Stomach (tissue), 9 donors: Measurements from ENCODE around the gene TFCP2L1. TPM values are rescaled to one million over a fixed set of nuclear protein-coding genes. Genes with fewer than 3 reads are reported as not detected.

ENCODE experiments used
- DNase-seq, 2 donors: peaks; one replicate each; pipeline versions ENCODE4 v3.0.0 to v3.0.0-alpha.2; 2013 to 2019
- H3K27ac ChIP-seq, 5 donors: fragments of 200-600 bp in 4 of 5; sonication (generic) in 4 of 5; one replicate each; pipeline ENCODE4 v1.5.1; 2013 to 2019; ENCODE audit warnings: mild to moderate bottlenecking in 1 of 5, moderate library complexity in 1 of 5
- H3K27me3 ChIP-seq, 3 donors: fragments of 200-600 bp; sonication (generic); one replicate each; pipeline ENCODE4 v1.5.1; 2017 to 2019; ENCODE audit warnings: mixed run types in 1 of 3
- H3K36me3 ChIP-seq, 4 donors: fragments of 200-600 bp; sonication (generic); 1 replicate in 3 of 4; 2 replicates in 1 of 4; pipeline ENCODE4 v1.5.1; 2016 to 2019
- H3K4me1 ChIP-seq, 4 donors: fragments of 200-600 bp; sonication (generic); one replicate each; pipeline ENCODE4 v1.5.1; 2016 to 2019
- H3K4me3 ChIP-seq, 4 donors: fragments of 200-600 bp; sonication (generic) in 3 of 4; one replicate each; pipeline ENCODE4 v1.5.1; 2016 to 2019; ENCODE audit warnings: mild to moderate bottlenecking in 1 of 4
- H3K9me3 ChIP-seq, 4 donors: fragments of 200-600 bp; sonication (generic); one replicate each; pipeline ENCODE4 v1.5.1; 2016 to 2019
- CTCF ChIP-seq, 7 experiments: fragments of 450-650 bp in 4 of 7; fragments of 200-600 bp in 3 of 7; sonication (generic) in 3 of 7; IDR thresholded peaks; one replicate each; pipeline ENCODE4 v1.5.1; 2016 to 2019; ENCODE audit warnings: antibody characterized with exemption in 7 of 7, control low read depth in 2 of 7, mild to moderate bottlenecking in 1 of 7
- EP300 ChIP-seq: sonication (generic); formaldehyde crosslinking; IDR thresholded peaks from one replicate; pipeline ENCODE4 v1.6.1; 2017; ENCODE audit warnings: antibody characterized with exemption
- POLR2A ChIP-seq, 4 donors: fragments of 450-650 bp; IDR thresholded peaks; one replicate each; pipeline ENCODE4 v1.6.1; 2016; ENCODE audit warnings: antibody characterized with exemption in 4 of 4, control low read depth in 2 of 4, mild to moderate bottlenecking in 1 of 4, moderate library complexity in 1 of 4
- POLR2AphosphoS5 ChIP-seq, 3 donors: sonication (generic); formaldehyde crosslinking; IDR thresholded peaks; one replicate each; pipeline ENCODE4 v1.6.1; 2016; ENCODE audit warnings: antibody characterized with exemption in 3 of 3
- WGBS, 5 donors: extraction: QIAGEN DNeasy Blood & Tissue Kit in 3 of 5; methylation state at CpG; one replicate each; pipeline versions ENCODE4 v1.1.5 to v1.1.7; 2013 to 2018; 5-methylcytosine and 5-hydroxymethylcytosine counted together
- intact Hi-C: fragments of 100-400 bp; cut with DNase I; formaldehyde crosslinking; loops from one replicate; pipeline ENCODE4 v1.15.1; 2023; ENCODE audit warnings: low total_unique reads
- polyA plus RNA-seq, 3 donors: library from polyadenylated mRNA; stranded (reverse); fragments of 200-250 nt; gene quantifications; one replicate each; pipeline ENCODE4 v1.2.3, GENCODE V29; 2013
- total RNA-seq, 5 donors: library from RNA; depleted of rRNA; stranded (reverse); fragments of >200 nt; gene quantifications; one replicate each; pipeline versions ENCODE4 v1.1.0 to v1.2.3, GENCODE V29; 2014 to 2016
- donor health status: healthy with polysubstance abuse.
- donor health status: Bipolar disorder and iron deficiency.
- donor health status: healthy.

The TFCP2L1 gene
- total and polyA plus RNA-seq, 8 donors: 6.8 to 154 (median 36.9) TPM

- Histone ChIP-seq H3K9me3 (no peaks in the 10 kb centered on the region), H3K27ac (no peak overlapping the region), H3K36me3 (no peaks in the 10 kb centered on the region), H3K27me3 (no peaks in the 10 kb centered on the region), H3K4me1 (peaks cover 13 to 57% (median 47%) of the 10 kb centered on the region in 4 donors), H3K4me3 (no peak overlapping the region)
- TF ChIP-seq POLR2AphosphoS5 (IDR thresholded peaks at IDR 0.05) (no peak), POLR2A (IDR thresholded peaks at IDR 0.05) (no peak), CTCF (IDR thresholded peaks at IDR 0.05) (no peak), EP300 (no peak)
- no peak for DNase-seq
- intact Hi-C loops: no loop called here
- 85 to 93% (median 90%) methylated on average over 6 to 8 of the region's 8 CpGs for WGBS, 5 donors
These were observed 85.0 kb downstream of the TFCP2L1 start for GRCh38 chr2:121200011-121200347.

- Histone ChIP-seq H3K4me1 (peaks cover 13 to 57% (median 46%) of the 10 kb centered on the region in 4 donors), H3K9me3 (no peaks in the 10 kb centered on the region), H3K4me3 (no peak overlapping the region), H3K27me3 (no peaks in the 10 kb centered on the region), H3K36me3 (no peaks in the 10 kb centered on the region), H3K27ac (peak overlapping the region in 2 of 5 donors; percentile 86 to 94)
- intact Hi-C loops: no loop called here
- DNase-seq: no peak
- TF ChIP-seq POLR2AphosphoS5 (IDR thresholded peaks at IDR 0.05): no peak
- TF ChIP-seq POLR2A (IDR thresholded peaks at IDR 0.05): no peak
- TF ChIP-seq CTCF (IDR thresholded peaks at IDR 0.05): no peak
- no peak for TF ChIP-seq EP300
- WGBS, 5 donors: 89 to 95% (median 93%) methylated on average over 10 of the region's 10 CpGs
These were observed 85.6 kb downstream of the TFCP2L1 start for GRCh38 chr2:121199281-121200010.

GRCh38 chr2:121197369-121198091 is 87.5 kb downstream of the TFCP2L1 start:
- H3K27ac ChIP-seq: peak overlapping the region; percentile 83 to 94 (median 90)
- H3K27me3 ChIP-seq: no peaks in the 10 kb centered on the region
- WGBS, 5 donors: 42 to 55% (median 51%) methylated on average over 18 to 19 of the region's 19 CpGs
- no peak overlapping the region for H3K4me3 ChIP-seq
- H3K9me3 ChIP-seq: no peaks in the 10 kb centered on the region
- intact Hi-C loops: no loop called here
- peak; percentile 60 to 90 for DNase-seq
- peak in 2 of 3 donors; percentile 76 to 93 for TF ChIP-seq POLR2AphosphoS5 (IDR thresholded peaks at IDR 0.05)
- TF ChIP-seq CTCF (IDR thresholded peaks at IDR 0.05): no peak
- no peaks in the 10 kb centered on the region for H3K36me3 ChIP-seq
- H3K4me1 ChIP-seq: peaks cover 13 to 39% (median 35%) of the 10 kb centered on the region in 4 donors

GRCh38 chr2:121196849-121197155 is 88.2 kb downstream of the TFCP2L1 start:
- DNase-seq: no peak
- WGBS, 5 donors: 69 to 88% (median 81%) methylated on average over 7 to 8 of the region's 8 CpGs
- TF ChIP-seq CTCF (IDR thresholded peaks at IDR 0.05): no peak
- TF ChIP-seq POLR2AphosphoS5 (IDR thresholded peaks at IDR 0.05): no peak
- TF ChIP-seq POLR2A (IDR thresholded peaks at IDR 0.05): no peak
- no peak for TF ChIP-seq EP300
- no peaks in the 10 kb centered on the region for H3K27me3 ChIP-seq
- H3K27ac ChIP-seq: peak overlapping the region; percentile 83 to 94 (median 90)
- H3K36me3 ChIP-seq: no peaks in the 10 kb centered on the region
- intact Hi-C loops: no loop called here
- no peaks in the 10 kb centered on the region for H3K9me3 ChIP-seq
- H3K4me3 ChIP-seq: no peak overlapping the region
- peaks cover 13 to 36% (median 33%) of the 10 kb centered on the region in 4 donors for H3K4me1 ChIP-seq
